Left ventricle myocardium inferior (tissue), 1 donor: ENCODE results near the gene WAPL. TPM values are rescaled to one million over a fixed set of nuclear protein-coding genes. Genes with fewer than 3 reads are reported as not detected.

Experiments
- DNase-seq: peaks from one replicate; pipeline ENCODE4 v3.0.0-alpha.2; 2020
- H3K27ac ChIP-seq: fragments of 200-600 bp; replicated peaks from 2 replicates; pipeline ENCODE4 v1.8.0; 2021
- H3K27me3 ChIP-seq: fragments of 200-600 bp; 2 replicates; pipeline ENCODE4 v1.8.0; 2021; ENCODE audit warnings: low read depth
- H3K36me3 ChIP-seq: fragments of 200-600 bp; 2 replicates; pipeline ENCODE4 v1.8.0; 2021
- H3K4me1 ChIP-seq: fragments of 200-600 bp; 2 replicates; pipeline ENCODE4 v1.8.0; 2021
- H3K4me3 ChIP-seq: fragments of 200-600 bp; 2 replicates; pipeline ENCODE4 v1.8.0; 2021; ENCODE audit warnings: mild to moderate bottlenecking, moderate library complexity
- H3K9me3 ChIP-seq: fragments of 200-600 bp; replicated peaks from 2 replicates; pipeline ENCODE4 v1.8.0; 2021
- intact Hi-C: fragments of 100-400 bp; cut with micrococcal nuclease; formaldehyde crosslinking; loops from one replicate; pipeline ENCODE4 v1.11.0; 2022
- total RNA-seq: library from RNA; stranded (reverse); fragmentation: NEBNext Ultra II Directional; extraction: Animal tissue kit (Norgen Biotek cat#: 25700); gene quantifications from one replicate; pipeline ENCODE4 v1.2.1, GENCODE V29; 2021
- TF ChIP-seq, protein P1 (sequence below): fragments of 200-600 bp; IDR thresholded peaks from 2 replicates; pipeline ENCODE4 v1.8.0; 2021; ENCODE audit warnings: antibody characterized with exemption, mild to moderate bottlenecking, borderline replicate concordance
- donor health status: DM: no; HTN: yes; CAD: no; lungs with severe emphysema.

Gene WAPL
- total RNA-seq, 1 donor from 2014 or later = 21.9 TPM

DNA sequence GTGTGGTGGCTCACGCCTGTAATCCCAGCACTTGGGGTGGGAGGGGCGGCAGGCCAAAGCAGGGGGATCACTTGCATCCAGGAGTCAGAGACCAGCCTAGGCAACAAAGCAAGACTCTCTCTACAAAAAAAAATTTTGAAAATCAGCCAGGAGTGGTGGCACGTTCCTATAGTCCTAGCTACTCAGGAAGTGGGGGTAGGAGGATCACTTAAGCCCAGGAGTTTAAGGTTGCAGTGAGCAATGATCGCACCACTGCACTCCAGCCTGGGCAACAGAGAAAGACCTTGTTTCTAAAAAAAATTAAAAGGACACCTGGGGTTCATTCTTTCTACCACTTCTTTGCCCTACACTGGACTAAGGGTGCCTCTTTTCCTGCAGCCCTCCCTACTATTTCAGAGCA, 15.1 kb downstream of the WAPL start:
- TF ChIP-seq, protein P1, sequence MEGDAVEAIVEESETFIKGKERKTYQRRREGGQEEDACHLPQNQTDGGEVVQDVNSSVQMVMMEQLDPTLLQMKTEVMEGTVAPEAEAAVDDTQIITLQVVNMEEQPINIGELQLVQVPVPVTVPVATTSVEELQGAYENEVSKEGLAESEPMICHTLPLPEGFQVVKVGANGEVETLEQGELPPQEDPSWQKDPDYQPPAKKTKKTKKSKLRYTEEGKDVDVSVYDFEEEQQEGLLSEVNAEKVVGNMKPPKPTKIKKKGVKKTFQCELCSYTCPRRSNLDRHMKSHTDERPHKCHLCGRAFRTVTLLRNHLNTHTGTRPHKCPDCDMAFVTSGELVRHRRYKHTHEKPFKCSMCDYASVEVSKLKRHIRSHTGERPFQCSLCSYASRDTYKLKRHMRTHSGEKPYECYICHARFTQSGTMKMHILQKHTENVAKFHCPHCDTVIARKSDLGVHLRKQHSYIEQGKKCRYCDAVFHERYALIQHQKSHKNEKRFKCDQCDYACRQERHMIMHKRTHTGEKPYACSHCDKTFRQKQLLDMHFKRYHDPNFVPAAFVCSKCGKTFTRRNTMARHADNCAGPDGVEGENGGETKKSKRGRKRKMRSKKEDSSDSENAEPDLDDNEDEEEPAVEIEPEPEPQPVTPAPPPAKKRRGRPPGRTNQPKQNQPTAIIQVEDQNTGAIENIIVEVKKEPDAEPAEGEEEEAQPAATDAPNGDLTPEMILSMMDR = no peak
- Histone ChIP-seq H3K4me3 (no peak overlapping the region), H3K27me3 (no peaks in the 10 kb centered on the region), H3K36me3 (peaks cover 17% of the 10 kb centered on the region), H3K4me1 (peaks cover 43% of the 10 kb centered on the region), H3K9me3 (no peaks in the 10 kb centered on the region), H3K27ac (no peak overlapping the region)
- intact Hi-C loops = no loop called here
- DNase-seq = no peak

DNA sequence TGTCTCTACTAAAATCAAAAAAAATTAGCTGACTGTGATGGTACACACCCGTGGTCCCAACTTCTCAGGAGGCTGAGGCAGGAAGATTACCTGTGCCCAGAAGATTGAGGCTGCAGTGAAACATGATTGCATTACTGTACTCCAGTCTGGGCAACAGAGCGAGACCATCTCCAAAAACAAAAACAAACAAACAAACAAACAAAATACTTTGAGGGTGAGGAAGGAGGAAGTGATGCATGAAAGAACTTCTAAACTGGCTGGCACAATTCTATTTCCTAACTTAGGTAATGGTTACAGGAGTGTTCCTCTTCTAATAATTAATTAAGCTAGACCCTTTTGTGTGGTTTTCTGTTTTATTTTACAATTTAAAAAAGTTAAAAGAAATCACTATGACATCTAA, 15.5 kb downstream of the WAPL start:
- Histone ChIP-seq H3K27ac (no peak overlapping the region), H3K27me3 (no peaks in the 10 kb centered on the region), H3K36me3 (peaks cover 17% of the 10 kb centered on the region), H3K4me1 (peaks cover 44% of the 10 kb centered on the region), H3K4me3 (no peak overlapping the region), H3K9me3 (no peaks in the 10 kb centered on the region)
- no peak for DNase-seq
- TF ChIP-seq, protein P1 = no peak
- intact Hi-C loops = no loop called here

DNA sequence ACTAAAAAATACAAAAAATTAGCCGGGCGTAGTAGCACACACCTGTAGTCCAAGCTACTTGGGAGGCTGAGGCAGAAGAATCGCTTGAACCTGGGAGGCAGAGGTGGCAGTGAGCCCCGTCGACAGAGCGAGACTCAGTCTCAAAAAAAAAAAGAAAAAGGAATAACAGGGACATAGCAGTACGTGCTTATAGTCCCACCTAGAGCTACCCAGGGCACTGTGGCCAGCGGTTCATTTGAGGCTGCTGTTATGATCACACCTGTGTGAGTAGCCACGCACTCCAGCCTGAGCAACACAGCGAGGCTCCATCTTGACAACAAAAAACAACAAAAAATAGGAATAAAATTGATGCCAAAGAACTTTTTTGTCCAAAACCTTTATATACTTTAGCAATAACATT, 17.1 kb downstream of the WAPL start:
- H3K9me3 ChIP-seq = no peaks in the 10 kb centered on the region
- H3K27me3 ChIP-seq = no peaks in the 10 kb centered on the region
- TF ChIP-seq, protein P1 = no peak
- peaks cover 40% of the 10 kb centered on the region for H3K4me1 ChIP-seq
- H3K27ac ChIP-seq = no peak overlapping the region
- intact Hi-C loops = no loop called here
- H3K36me3 ChIP-seq = peaks cover 17% of the 10 kb centered on the region
- no peak for DNase-seq
- H3K4me3 ChIP-seq = no peak overlapping the region

DNA sequence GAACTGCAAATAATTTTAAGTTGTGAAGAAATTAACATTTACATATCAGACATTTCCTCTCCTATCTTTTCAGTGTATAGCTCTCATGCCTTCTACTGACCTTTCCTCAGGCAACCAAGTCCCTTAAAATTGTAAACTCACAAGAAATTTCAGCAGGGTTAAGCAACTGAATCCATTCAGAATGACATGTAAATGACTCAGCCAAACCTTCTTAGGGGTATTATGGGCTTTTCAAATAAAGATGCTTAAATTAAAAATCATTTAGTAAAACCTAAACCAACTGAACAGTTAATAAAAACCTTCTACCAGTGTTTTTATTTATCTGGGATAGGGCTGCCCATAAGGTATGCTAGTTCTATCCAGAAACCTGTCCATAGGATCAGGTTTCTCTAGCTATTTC, 20.7 kb downstream of the WAPL start:
- H3K4me3 ChIP-seq = no peak overlapping the region
- intact Hi-C loops = no loop called here
- peaks cover 34% of the 10 kb centered on the region for H3K36me3 ChIP-seq
- H3K27me3 ChIP-seq = no peaks in the 10 kb centered on the region
- DNase-seq = no peak
- H3K4me1 ChIP-seq = peaks cover 22% of the 10 kb centered on the region
- H3K27ac ChIP-seq = no peak overlapping the region
- TF ChIP-seq, protein P1 = no peak
- no peaks in the 10 kb centered on the region for H3K9me3 ChIP-seq

DNA sequence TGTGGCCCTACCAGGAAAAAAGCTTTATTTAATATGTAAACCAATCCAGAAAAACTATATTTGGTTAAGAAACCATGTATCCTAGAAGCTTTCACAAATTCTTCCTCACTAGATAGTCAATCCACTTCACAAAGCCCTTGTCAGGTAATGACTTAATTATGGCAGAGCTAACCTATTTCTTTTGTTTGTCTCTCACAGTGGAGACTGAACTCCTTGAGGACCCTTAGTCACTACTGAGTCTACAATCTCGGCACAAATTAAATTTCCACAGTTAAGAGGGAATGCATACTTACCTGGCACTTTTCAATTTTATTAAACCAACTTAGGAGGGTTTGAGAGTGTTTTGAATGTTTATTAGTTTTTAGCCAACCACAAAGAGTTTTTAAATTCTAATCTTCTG, 23.0 kb downstream of the WAPL start:
- intact Hi-C loops = no loop called here
- Histone ChIP-seq H3K4me3 (no peak overlapping the region), H3K27me3 (no peaks in the 10 kb centered on the region), H3K4me1 (peaks cover 14% of the 10 kb centered on the region), H3K9me3 (no peaks in the 10 kb centered on the region), H3K36me3 (peaks cover 43% of the 10 kb centered on the region), H3K27ac (no peak overlapping the region)
- TF ChIP-seq, protein P1 = no peak
- no peak for DNase-seq

DNA sequence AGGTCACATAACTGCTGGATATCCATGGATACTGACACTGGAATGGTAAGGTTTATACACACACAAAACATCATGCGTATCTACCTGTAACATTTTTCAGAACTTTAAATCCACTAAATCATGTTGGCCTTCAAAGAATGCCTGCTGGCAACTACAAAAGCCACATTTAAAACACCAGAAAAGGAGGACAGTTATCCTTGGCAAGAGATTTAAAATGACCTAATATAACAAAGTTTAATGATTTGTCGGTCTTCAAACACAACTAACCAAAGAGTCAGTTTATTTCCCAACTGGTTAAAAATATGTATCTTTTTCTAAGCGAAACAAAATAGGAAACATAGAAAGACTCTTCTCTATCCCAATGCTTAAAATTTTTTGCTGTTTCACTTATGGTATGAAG, 24.0 kb downstream of the WAPL start:
- no peak overlapping the region for H3K27ac ChIP-seq
- no peak overlapping the region for H3K4me3 ChIP-seq
- TF ChIP-seq, protein P1 = no peak
- no peaks in the 10 kb centered on the region for H3K27me3 ChIP-seq
- peaks cover 38% of the 10 kb centered on the region for H3K36me3 ChIP-seq
- no peak for DNase-seq
- H3K4me1 ChIP-seq = peaks cover 14% of the 10 kb centered on the region
- intact Hi-C loops = no loop called here
- H3K9me3 ChIP-seq = no peaks in the 10 kb centered on the region
